Upper lobe of left lung (tissue), 4 donors: ENCODE data around the gene LZIC.

Source experiments
- CTCF ChIP-seq, 6 experiments: fragments of 450-650 bp in 4 of 6; fragments of 200-600 bp in 2 of 6; sonication (generic) in 2 of 6; IDR thresholded peaks; one replicate each; pipeline ENCODE4 v1.5.1; 2016 to 2019; ENCODE audit warnings: antibody characterized with exemption in 6 of 6
- POLR2AphosphoS5 ChIP-seq, 2 donors: sonication (generic); formaldehyde crosslinking; IDR thresholded peaks; one replicate each; pipeline ENCODE4 v1.5.1; 2017; ENCODE audit warnings: antibody characterized with exemption in 2 of 2

- no peak for TF ChIP-seq CTCF (IDR thresholded peaks at IDR 0.05)
- no peak for TF ChIP-seq POLR2AphosphoS5 (IDR thresholded peaks at IDR 0.05)
Observed at GRCh38 chr1:9904596-9904995, 38.6 kb downstream of the LZIC start.
